Measurements from ENCODE around the gene NEK6. TPM values are rescaled to one million over a fixed set of nuclear protein-coding genes. Genes with fewer than 3 reads are reported as not detected.

The NEK6 gene
- total and polyA plus RNA-seq, 2 of the 8 experiments (the other 6 are each of a cell fraction or from before 2014, with no cell fraction given) = 17.7 to 19.7 TPM

- TF ChIP-seq, protein P1, sequence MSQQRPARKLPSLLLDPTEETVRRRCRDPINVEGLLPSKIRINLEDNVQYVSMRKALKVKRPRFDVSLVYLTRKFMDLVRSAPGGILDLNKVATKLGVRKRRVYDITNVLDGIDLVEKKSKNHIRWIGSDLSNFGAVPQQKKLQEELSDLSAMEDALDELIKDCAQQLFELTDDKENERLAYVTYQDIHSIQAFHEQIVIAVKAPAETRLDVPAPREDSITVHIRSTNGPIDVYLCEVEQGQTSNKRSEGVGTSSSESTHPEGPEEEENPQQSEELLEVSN (IDR thresholded peaks at IDR 0.05) = no peak
- TF ChIP-seq ZNF274 (IDR thresholded peaks at IDR 0.05; ENCODE audit: borderline replicate concordance, extremely low read depth, low read length) (no peak), SP1 (IDR thresholded peaks at IDR 0.05; ENCODE audit: low read depth, low read length) (no peak), GTF2F1 (IDR thresholded peaks at IDR 0.05; ENCODE audit: borderline replicate concordance, low read depth, low read length) (no peak), SUZ12 (IDR thresholded peaks at IDR 0.05; ENCODE audit: low read length) (no peak)
Observed at GRCh38 chr9:124302921-124303320, 45.2 kb downstream of the NEK6 start (continued).

Measured in H1 (cell line).